Sigmoid colon (tissue), 4 donors: ENCODE data around the gene SLC66A1.

Source experiments
- CTCF ChIP-seq, 4 experiments: fragments of 450-650 bp in 3 of 4; fragments of 200-600 bp in 1 of 4; IDR thresholded peaks; one replicate each; pipeline ENCODE4 v1.5.1; 2016 to 2019; ENCODE audit warnings: antibody characterized with exemption in 4 of 4, mild to moderate bottlenecking in 3 of 4, moderate library complexity in 2 of 4
- POLR2A ChIP-seq, 2 donors: fragments of 450-650 bp; IDR thresholded peaks; one replicate each; pipeline ENCODE4 v1.6.1; 2016; ENCODE audit warnings: antibody characterized with exemption in 2 of 2, mild to moderate bottlenecking in 2 of 2, moderate library complexity in 2 of 2
- POLR2AphosphoS5 ChIP-seq, 4 donors: sonication (generic); formaldehyde crosslinking; IDR thresholded peaks; one replicate each; pipeline ENCODE4 v1.6.1; 2017; ENCODE audit warnings: antibody characterized with exemption in 4 of 4

GRCh38 chr1:19307794-19308508 lies 4.2 kb upstream of the SLC66A1 start:
- TF ChIP-seq CTCF (IDR thresholded peaks at IDR 0.05) (no peak), POLR2AphosphoS5 (IDR thresholded peaks at IDR 0.05) (no peak), POLR2A (IDR thresholded peaks at IDR 0.05) (no peak)
